ENCODE measurements around the gene BRMS1L.

DNA sequence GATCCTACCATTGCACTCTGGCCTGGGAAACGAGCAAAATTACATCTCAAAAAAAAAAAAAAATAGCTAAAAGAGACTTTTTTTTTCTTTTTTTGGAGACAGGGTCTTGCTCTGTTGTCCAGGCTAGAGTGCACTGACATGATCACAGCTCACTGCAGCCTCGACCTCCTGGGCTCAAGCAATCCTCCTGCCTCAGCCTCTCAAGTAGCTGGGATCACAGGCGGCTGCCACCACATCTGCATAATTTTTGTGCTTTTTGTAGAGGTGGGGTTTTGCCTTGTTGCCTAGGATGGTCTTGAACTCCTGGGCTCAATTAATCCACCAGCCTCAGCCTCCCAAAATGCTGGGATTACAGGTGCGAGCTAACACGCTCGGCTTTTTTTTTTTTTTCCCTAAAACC is 28.3 kb upstream of the BRMS1L start:
- TF ChIP-seq, protein P1, sequence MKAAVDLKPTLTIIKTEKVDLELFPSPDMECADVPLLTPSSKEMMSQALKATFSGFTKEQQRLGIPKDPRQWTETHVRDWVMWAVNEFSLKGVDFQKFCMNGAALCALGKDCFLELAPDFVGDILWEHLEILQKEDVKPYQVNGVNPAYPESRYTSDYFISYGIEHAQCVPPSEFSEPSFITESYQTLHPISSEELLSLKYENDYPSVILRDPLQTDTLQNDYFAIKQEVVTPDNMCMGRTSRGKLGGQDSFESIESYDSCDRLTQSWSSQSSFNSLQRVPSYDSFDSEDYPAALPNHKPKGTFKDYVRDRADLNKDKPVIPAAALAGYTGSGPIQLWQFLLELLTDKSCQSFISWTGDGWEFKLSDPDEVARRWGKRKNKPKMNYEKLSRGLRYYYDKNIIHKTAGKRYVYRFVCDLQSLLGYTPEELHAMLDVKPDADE (IDR thresholded peaks at IDR 0.05), result no peak
- TF ChIP-seq, protein P2, sequence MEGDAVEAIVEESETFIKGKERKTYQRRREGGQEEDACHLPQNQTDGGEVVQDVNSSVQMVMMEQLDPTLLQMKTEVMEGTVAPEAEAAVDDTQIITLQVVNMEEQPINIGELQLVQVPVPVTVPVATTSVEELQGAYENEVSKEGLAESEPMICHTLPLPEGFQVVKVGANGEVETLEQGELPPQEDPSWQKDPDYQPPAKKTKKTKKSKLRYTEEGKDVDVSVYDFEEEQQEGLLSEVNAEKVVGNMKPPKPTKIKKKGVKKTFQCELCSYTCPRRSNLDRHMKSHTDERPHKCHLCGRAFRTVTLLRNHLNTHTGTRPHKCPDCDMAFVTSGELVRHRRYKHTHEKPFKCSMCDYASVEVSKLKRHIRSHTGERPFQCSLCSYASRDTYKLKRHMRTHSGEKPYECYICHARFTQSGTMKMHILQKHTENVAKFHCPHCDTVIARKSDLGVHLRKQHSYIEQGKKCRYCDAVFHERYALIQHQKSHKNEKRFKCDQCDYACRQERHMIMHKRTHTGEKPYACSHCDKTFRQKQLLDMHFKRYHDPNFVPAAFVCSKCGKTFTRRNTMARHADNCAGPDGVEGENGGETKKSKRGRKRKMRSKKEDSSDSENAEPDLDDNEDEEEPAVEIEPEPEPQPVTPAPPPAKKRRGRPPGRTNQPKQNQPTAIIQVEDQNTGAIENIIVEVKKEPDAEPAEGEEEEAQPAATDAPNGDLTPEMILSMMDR (conservative IDR thresholded peaks at IDR 0.05; ENCODE audit: low read depth in 2 of 2), result no peak
- no peak for TF ChIP-seq CREB1 (CRISPR knock-in tag; IDR thresholded peaks at IDR 0.05; ENCODE audit: low read depth)
